Stomach (tissue), 9 donors: ENCODE measurements around the gene ENTPD8. TPM values are rescaled to one million over a fixed set of nuclear protein-coding genes. Genes with fewer than 3 reads are reported as not detected.

Source experiments
- DNase-seq, 2 donors: peaks; one replicate each; pipeline versions ENCODE4 v3.0.0 to v3.0.0-alpha.2; 2013 to 2019
- H3K27ac ChIP-seq, 5 donors: fragments of 200-600 bp in 4 of 5; sonication (generic) in 4 of 5; one replicate each; pipeline ENCODE4 v1.5.1; 2013 to 2019; ENCODE audit warnings: mild to moderate bottlenecking in 1 of 5, moderate library complexity in 1 of 5
- H3K27me3 ChIP-seq, 3 donors: fragments of 200-600 bp; sonication (generic); one replicate each; pipeline ENCODE4 v1.5.1; 2017 to 2019; ENCODE audit warnings: mixed run types in 1 of 3
- H3K36me3 ChIP-seq, 4 donors: fragments of 200-600 bp; sonication (generic); 1 replicate in 3 of 4; 2 replicates in 1 of 4; pipeline ENCODE4 v1.5.1; 2016 to 2019
- H3K4me1 ChIP-seq, 4 donors: fragments of 200-600 bp; sonication (generic); one replicate each; pipeline ENCODE4 v1.5.1; 2016 to 2019
- H3K4me3 ChIP-seq, 4 donors: fragments of 200-600 bp; sonication (generic) in 3 of 4; one replicate each; pipeline ENCODE4 v1.5.1; 2016 to 2019; ENCODE audit warnings: mild to moderate bottlenecking in 1 of 4
- H3K9me3 ChIP-seq, 4 donors: fragments of 200-600 bp; sonication (generic); one replicate each; pipeline ENCODE4 v1.5.1; 2016 to 2019
- EP300 ChIP-seq: sonication (generic); formaldehyde crosslinking; IDR thresholded peaks from one replicate; pipeline ENCODE4 v1.6.1; 2017; ENCODE audit warnings: antibody characterized with exemption
- POLR2A ChIP-seq, 4 donors: fragments of 450-650 bp; IDR thresholded peaks; one replicate each; pipeline ENCODE4 v1.6.1; 2016; ENCODE audit warnings: antibody characterized with exemption in 4 of 4, control low read depth in 2 of 4, mild to moderate bottlenecking in 1 of 4, moderate library complexity in 1 of 4
- POLR2AphosphoS5 ChIP-seq, 3 donors: sonication (generic); formaldehyde crosslinking; IDR thresholded peaks; one replicate each; pipeline ENCODE4 v1.6.1; 2016; ENCODE audit warnings: antibody characterized with exemption in 3 of 3
- WGBS, 5 donors: extraction: QIAGEN DNeasy Blood & Tissue Kit in 3 of 5; methylation state at CpG; one replicate each; pipeline versions ENCODE4 v1.1.5 to v1.1.7; 2013 to 2018; 5-methylcytosine and 5-hydroxymethylcytosine counted together
- intact Hi-C: fragments of 100-400 bp; cut with DNase I; formaldehyde crosslinking; loops from one replicate; pipeline ENCODE4 v1.15.1; 2023; ENCODE audit warnings: low total_unique reads
- polyA plus RNA-seq, 3 donors: library from polyadenylated mRNA; stranded (reverse); fragments of 200-250 nt; gene quantifications; one replicate each; pipeline ENCODE4 v1.2.3, GENCODE V29; 2013
- total RNA-seq, 5 donors: library from RNA; depleted of rRNA; stranded (reverse); fragments of >200 nt; gene quantifications; one replicate each; pipeline versions ENCODE4 v1.1.0 to v1.2.3, GENCODE V29; 2014 to 2016
- TF ChIP-seq, protein P1 (sequence below), 7 experiments: fragments of 450-650 bp in 4 of 7; fragments of 200-600 bp in 3 of 7; sonication (generic) in 3 of 7; IDR thresholded peaks; one replicate each; pipeline ENCODE4 v1.5.1; 2016 to 2019; ENCODE audit warnings: antibody characterized with exemption in 7 of 7, control low read depth in 2 of 7, mild to moderate bottlenecking in 1 of 7
- donor health status: healthy with polysubstance abuse.
- donor health status: Bipolar disorder and iron deficiency.
- donor health status: healthy.

ENTPD8 gene
- total and polyA plus RNA-seq, 8 donors = 0.89 to 37.9 (median 6.8) TPM

DNA sequence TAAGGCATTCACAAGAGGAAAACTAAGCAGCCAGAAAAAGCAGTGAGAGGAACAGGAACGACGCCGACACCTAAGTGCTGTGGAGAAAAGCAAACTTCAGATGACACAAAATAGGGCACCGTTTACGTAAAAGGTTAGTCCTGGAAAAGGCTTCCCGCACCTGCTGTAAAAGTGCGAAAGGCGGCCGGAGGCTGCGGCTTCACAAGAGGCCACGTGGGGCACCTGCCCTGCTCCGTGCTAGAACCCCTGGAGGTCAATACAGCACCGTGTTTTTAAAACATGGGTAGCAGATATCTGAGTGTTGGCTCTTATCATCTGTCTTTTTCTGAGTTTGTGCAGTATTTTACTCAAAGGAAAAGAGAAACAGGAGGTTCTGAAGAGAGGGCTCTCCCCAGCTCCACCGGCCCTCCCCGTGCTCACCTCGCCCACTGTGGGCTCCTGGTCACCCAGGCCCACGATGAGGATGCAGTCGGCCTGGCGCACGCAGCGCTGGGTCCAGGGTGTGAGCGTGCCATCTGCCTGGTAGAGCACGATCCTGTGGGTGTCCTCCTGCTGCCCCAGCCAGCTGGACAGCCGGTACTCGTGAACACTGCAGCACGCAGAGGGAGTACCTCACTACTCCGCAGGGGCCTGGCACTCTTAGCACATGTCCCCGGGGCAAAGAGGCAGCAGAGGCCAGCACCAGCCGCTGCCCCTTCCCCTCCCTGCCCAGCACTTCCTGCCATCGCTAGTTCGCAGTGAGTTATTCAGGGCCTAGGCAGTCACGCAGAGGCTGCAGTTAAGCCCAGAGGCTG lies 38.9 kb upstream of the ENTPD8 start:
- Histone ChIP-seq H3K27ac (no peak overlapping the region), H3K4me1 (peaks cover 0 to 12% (median 10%) of the 10 kb centered on the region in 4 donors), H3K9me3 (peaks cover 0 to 20% (median 15%) of the 10 kb centered on the region in 4 donors), H3K4me3 (no peak overlapping the region), H3K36me3 (peaks cover 0 to 41% (median 28%) of the 10 kb centered on the region in 4 donors), H3K27me3 (no peaks in the 10 kb centered on the region)
- no peak for DNase-seq
- intact Hi-C loops = no loop called here
- TF ChIP-seq EP300 (no peak), POLR2A (IDR thresholded peaks at IDR 0.05) (no peak), POLR2AphosphoS5 (IDR thresholded peaks at IDR 0.05) (no peak)
- TF ChIP-seq, protein P1, sequence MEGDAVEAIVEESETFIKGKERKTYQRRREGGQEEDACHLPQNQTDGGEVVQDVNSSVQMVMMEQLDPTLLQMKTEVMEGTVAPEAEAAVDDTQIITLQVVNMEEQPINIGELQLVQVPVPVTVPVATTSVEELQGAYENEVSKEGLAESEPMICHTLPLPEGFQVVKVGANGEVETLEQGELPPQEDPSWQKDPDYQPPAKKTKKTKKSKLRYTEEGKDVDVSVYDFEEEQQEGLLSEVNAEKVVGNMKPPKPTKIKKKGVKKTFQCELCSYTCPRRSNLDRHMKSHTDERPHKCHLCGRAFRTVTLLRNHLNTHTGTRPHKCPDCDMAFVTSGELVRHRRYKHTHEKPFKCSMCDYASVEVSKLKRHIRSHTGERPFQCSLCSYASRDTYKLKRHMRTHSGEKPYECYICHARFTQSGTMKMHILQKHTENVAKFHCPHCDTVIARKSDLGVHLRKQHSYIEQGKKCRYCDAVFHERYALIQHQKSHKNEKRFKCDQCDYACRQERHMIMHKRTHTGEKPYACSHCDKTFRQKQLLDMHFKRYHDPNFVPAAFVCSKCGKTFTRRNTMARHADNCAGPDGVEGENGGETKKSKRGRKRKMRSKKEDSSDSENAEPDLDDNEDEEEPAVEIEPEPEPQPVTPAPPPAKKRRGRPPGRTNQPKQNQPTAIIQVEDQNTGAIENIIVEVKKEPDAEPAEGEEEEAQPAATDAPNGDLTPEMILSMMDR (IDR thresholded peaks at IDR 0.05) = no peak
- WGBS, 5 donors = 85 to 90% (median 89%) methylated on average over 27 to 32 of the region's 32 CpGs

DNA sequence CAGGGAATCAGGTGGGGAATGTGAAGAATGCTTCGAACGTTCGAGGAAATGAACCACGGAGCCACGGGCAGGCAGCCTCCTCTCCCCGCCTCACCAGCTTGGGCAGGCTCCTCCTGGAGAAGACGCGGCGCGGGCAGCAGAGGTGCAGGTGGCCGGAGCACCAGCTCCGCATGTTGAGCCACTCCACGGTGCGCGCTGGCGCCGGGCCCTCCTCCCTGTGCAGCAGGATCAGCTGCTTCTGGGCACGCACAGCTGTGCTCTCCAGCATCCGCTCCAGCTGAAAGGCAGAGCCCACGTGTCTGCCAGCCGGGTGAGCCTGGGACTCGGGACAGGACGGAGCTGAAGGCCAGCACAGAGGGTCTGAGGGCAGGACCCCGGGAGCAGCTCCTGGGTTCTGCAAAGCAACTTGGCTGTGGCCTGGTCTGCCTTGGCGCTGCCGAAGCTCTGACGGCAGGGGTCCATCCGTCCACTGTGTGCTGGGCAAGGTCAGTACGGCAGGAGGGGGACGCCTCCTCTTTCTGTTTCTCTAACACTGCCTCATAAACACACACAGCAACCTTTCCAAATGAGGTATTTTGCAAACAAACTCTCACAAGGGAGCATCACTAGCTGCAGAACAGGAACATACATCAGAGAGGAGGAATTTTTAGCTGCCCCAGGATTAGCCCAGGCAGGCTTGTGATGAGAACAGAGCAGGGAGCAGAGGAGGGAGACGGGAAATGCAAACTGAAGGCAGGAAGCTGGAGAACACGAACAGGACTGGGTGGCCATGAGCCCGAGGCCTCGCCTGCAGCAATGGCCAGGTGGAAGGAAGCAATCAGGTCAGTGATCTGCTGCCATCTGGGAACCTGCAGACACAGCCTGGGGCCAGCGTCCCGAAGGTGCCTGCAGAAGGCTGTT lies 38.1 kb upstream of the ENTPD8 start:
- Histone ChIP-seq H3K9me3 (peaks cover 0 to 22% (median 16%) of the 10 kb centered on the region in 4 donors), H3K4me3 (no peak overlapping the region), H3K4me1 (peaks cover 0 to 12% (median 10%) of the 10 kb centered on the region in 4 donors), H3K36me3 (peaks cover 0 to 41% (median 28%) of the 10 kb centered on the region in 4 donors), H3K27ac (no peak overlapping the region), H3K27me3 (no peaks in the 10 kb centered on the region)
- WGBS, 5 donors = 78 to 90% (median 81%) methylated on average over 28 to 36 of the region's 36 CpGs
- intact Hi-C loops = no loop called here
- no peak for TF ChIP-seq EP300
- no peak for TF ChIP-seq POLR2A (IDR thresholded peaks at IDR 0.05)
- no peak for TF ChIP-seq POLR2AphosphoS5 (IDR thresholded peaks at IDR 0.05)
- TF ChIP-seq, protein P1 (IDR thresholded peaks at IDR 0.05) = no peak
- DNase-seq = peak in 1 of 2 donors; percentile 56

DNA sequence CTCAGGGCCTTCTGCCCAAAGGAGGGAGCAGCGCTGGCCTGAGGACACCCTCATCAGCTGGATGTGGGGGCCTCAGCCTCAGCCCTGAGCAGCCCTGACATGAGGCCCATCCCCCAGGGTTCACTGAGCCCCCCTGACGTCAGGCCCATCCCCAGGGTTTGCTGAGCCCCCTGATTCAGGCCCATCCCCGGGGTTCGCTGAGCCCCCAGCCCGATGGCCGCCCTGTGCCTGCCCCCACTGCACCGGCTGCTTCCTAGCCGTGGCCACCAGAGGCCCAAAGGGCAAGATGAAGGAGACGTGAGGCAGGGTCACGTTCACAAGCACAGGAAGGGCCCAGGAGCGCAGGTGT lies 37.4 kb upstream of the ENTPD8 start:
- no peak for DNase-seq
- no peak overlapping the region for H3K4me3 ChIP-seq
- H3K27me3 ChIP-seq = no peaks in the 10 kb centered on the region
- intact Hi-C loops = no loop called here
- peaks cover 0 to 12% (median 10%) of the 10 kb centered on the region in 4 donors for H3K4me1 ChIP-seq
- WGBS, 5 donors = 69 to 90% (median 86%) methylated on average over 3 to 11 of the region's 11 CpGs
- no peak overlapping the region for H3K27ac ChIP-seq
- TF ChIP-seq EP300 (no peak), POLR2AphosphoS5 (IDR thresholded peaks at IDR 0.05) (no peak), POLR2A (IDR thresholded peaks at IDR 0.05) (no peak)
- TF ChIP-seq, protein P1 (IDR thresholded peaks at IDR 0.05) = no peak
- H3K9me3 ChIP-seq = peaks cover 0 to 22% (median 16%) of the 10 kb centered on the region in 4 donors
- H3K36me3 ChIP-seq = peaks cover 0 to 41% (median 28%) of the 10 kb centered on the region in 4 donors
